Activated CD4-positive, alpha-beta T cell treated with anti-CD3 and anti-CD28 coated beads for 36 hours (primary cell): ENCODE data around the gene ASPDH. TPM values are rescaled to one million over a fixed set of nuclear protein-coding genes. Genes with fewer than 3 reads are reported as not detected.
"Not testable (repeated sequence)": the region's sequence is repeated elsewhere in the genome, so short reads cannot be mapped to it uniquely, and the experiment has no call there.

ENCODE experiments used
- ATAC-seq: fragments of 200-7000 bp; cut with Tn5 transposase; one replicate; pipeline ENCODE4 v1.10.0; 2021; ENCODE audit warnings: mild to moderate bottlenecking, moderate library complexity
- CTCF ChIA-PET: fragments of 350-600 bp; sonication (Branson Sonifier 250); formaldehyde crosslinking; loops from one replicate; lab custom pipeline; 2021; ENCODE audit warnings: antibody characterized with exemption; lab: Charles Lee
- POLR2A ChIA-PET: fragments of 350-600 bp; sonication (Branson Sonifier 250); formaldehyde crosslinking; loops from one replicate; lab custom pipeline; 2021; ENCODE audit warnings: antibody characterized with exemption, inconsistent platforms; lab: Charles Lee
- DNase-seq: peaks from one replicate; pipeline ENCODE4 v3.0.0-alpha.2; 2020
- H3K27ac Mint-ChIP-seq: one replicate; pipeline ENCODE4 v1.8.0; 2021; ENCODE audit warnings: mixed read lengths
- H3K27me3 Mint-ChIP-seq: one replicate; pipeline ENCODE4 v1.8.0; 2021; ENCODE audit warnings: mixed read lengths
- H3K36me3 Mint-ChIP-seq: one replicate; pipeline ENCODE4 v1.8.0; 2021; ENCODE audit warnings: low read depth, mixed read lengths
- H3K4me1 Mint-ChIP-seq: one replicate; pipeline ENCODE4 v1.8.0; 2021; ENCODE audit warnings: mixed read lengths
- H3K4me3 Mint-ChIP-seq: one replicate; pipeline ENCODE4 v1.8.0; 2021; ENCODE audit warnings: mild to moderate bottlenecking, moderate library complexity, mixed read lengths
- H3K9me3 Mint-ChIP-seq: one replicate; pipeline ENCODE4 v1.8.0; 2021; ENCODE audit warnings: low read depth, mixed read lengths
- intact Hi-C, 2 experiments: fragments of 100-400 bp; cut with DNase I in 1 of 2; cut with micrococcal nuclease in 1 of 2; formaldehyde crosslinking; loops; one replicate each; pipeline versions ENCODE4 v1.14.2 to v1.15.1; 2022 to 2024; cut with DNase I, micrococcal nuclease
- total RNA-seq, 2 experiments: library from RNA; stranded (reverse); gene quantifications; one replicate each; pipeline ENCODE4 v1.2.3, GENCODE V29; 2021

The ASPDH gene
- total RNA-seq, 2 experiments from 2014 or later = not detected

DNA sequence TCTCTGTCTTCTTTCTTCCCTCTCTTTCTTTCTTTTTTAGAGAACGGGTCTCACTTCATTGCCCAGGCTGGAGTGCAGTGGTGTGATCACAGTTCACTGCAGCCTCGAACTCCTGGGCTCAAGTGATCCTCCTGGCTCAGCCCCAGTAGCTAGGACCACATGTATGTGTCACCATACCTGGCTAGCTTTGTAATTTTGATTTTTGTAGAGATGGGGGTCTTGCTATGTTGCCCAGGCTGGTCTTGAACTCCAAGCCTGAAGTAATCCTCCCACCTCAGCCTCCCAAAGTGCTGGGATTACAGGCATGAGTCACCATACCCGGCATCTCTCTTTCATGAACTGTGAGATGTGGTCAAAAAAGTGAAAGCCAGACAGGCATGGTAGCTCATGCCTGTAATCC, 40.4 kb downstream of the ASPDH start:
- H3K4me3 Mint-ChIP-seq, POLR2A ChIA-PET, ATAC-seq, DNase-seq, H3K9me3 Mint-ChIP-seq, H3K27ac Mint-ChIP-seq, H3K27me3 Mint-ChIP-seq, intact Hi-C loops: not testable (repeated sequence)
- Mint-ChIP-seq H3K36me3 (peaks cover 10% of the 10 kb centered on the region), H3K4me1 (peaks cover 14% of the 10 kb centered on the region)
- CTCF ChIA-PET = interaction anchor here (0.5 kb wide), 2 partner anchors 13 to 16 kb away, joined by 3 to 4 read pairs; no protein-coding TSS in a partner anchor

GRCh38 chr19:50468818-50469217, 44.9 kb downstream of the ASPDH start:
- CTCF ChIA-PET = interaction anchor here (0.6 kb wide), 1 partner anchor 25 kb away, joined by 3 read pairs; no protein-coding TSS in a partner anchor
- DNase-seq (no peak), ATAC-seq (no peak)
- Mint-ChIP-seq H3K36me3 (no peaks in the 10 kb centered on the region), H3K4me3 (no peak overlapping the region), H3K27me3 (peaks cover 5% of the 10 kb centered on the region), H3K9me3 (no peaks in the 10 kb centered on the region), H3K27ac (no peak overlapping the region), H3K4me1 (no peaks in the 10 kb centered on the region)
- POLR2A ChIA-PET = no interaction called here
- intact Hi-C loops = no loop called here

DNA sequence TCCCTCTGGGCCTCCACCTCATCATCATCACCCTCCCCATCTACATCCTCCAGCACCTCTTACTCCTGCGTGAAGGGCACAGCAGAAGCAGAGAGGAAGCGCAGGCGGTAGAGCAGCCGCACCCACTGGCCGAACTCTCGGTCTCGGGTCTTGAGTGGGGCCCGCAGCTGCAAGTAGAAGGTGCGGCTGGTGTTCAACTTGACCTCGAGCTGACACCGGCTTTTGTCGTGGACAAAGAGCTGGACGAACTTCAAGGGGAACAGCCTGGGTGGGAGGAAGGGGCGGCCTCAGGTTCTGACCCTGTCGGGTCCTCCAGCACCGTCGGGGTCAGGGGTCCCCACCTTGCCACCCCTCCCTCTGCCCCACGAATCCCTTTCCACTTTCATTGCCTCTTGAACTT, 46.1 kb downstream of the ASPDH start:
- Mint-ChIP-seq H3K36me3 (no peaks in the 10 kb centered on the region), H3K9me3 (no peaks in the 10 kb centered on the region), H3K27ac (no peak overlapping the region), H3K4me3 (no peak overlapping the region), H3K4me1 (no peaks in the 10 kb centered on the region), H3K27me3 (peaks cover 8% of the 10 kb centered on the region)
- POLR2A ChIA-PET = no interaction called here
- CTCF ChIA-PET = interaction anchor here (1.1 to 1.2 kb wide), 2 partner anchors 44 to 92 kb away, joined by 3 read pairs; partner anchors contain the start of gene JOSD2
- intact Hi-C loops = no loop called here
- no peak for DNase-seq
- ATAC-seq = no peak

DNA sequence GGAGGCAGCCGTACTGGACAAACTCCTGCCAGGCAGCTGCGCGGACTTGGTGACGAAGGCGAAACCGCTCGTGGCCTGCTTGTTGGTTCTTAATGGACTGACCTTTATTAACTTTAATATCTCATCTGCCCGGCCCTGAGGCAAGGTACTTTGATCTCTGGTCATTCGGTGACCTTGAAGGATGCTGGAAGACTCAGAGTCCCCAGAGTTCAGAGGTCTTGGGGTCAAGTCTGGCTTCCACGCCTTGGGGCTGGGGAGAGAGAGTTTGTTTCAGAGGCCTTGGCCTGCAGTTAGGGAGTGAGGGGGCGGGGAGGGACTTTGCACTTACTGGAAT, 47.0 kb downstream of the ASPDH start:
- Mint-ChIP-seq H3K4me3 (no peak overlapping the region), H3K36me3 (no peaks in the 10 kb centered on the region), H3K27ac (no peak overlapping the region), H3K27me3 (peaks cover 8% of the 10 kb centered on the region), H3K4me1 (no peaks in the 10 kb centered on the region), H3K9me3 (no peaks in the 10 kb centered on the region)
- POLR2A ChIA-PET = no interaction called here
- ATAC-seq (no peak), DNase-seq (no peak)
- intact Hi-C loops = no loop called here
- CTCF ChIA-PET = interaction anchor here (1.2 kb wide), 1 partner anchor 92 kb away, joined by 3 read pairs; no protein-coding TSS in a partner anchor

- DNase-seq = no peak
- ChIA-PET CTCF (interaction anchor here (1.2 kb wide), 1 partner anchor 91 kb away, joined by 3 read pairs; no protein-coding TSS in a partner anchor), POLR2A (no interaction called here)
- Mint-ChIP-seq H3K9me3 (no peaks in the 10 kb centered on the region), H3K4me3 (no peak overlapping the region), H3K4me1 (peaks cover 3% of the 10 kb centered on the region), H3K36me3 (no peaks in the 10 kb centered on the region), H3K27ac (no peak overlapping the region), H3K27me3 (peaks cover 12% of the 10 kb centered on the region)
- intact Hi-C loops = no loop called here
- ATAC-seq = no peak
These were observed 47.6 kb downstream of the ASPDH start for GRCh38 chr19:50465986-50466705.

DNA sequence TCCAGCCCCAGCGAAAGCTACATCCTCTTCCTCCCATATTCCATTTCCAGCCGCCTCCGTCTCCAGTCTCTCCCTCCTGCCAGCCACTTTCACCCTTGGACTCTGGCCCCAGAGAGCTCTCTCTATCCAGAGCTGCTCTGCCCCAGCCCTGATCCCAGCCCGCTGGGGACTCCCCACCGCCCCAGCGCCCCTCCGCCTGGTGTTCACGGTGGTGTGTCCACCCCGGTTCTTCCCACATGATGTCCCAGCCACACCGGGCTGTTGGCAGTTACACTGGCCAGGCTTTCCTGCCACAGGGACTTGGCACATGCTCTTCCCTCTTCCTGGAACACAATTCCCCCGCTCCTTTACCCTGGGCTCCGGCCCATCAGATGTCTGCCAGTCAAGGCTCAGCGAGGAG, 48.7 kb downstream of the ASPDH start:
- DNase-seq = no peak
- Mint-ChIP-seq H3K36me3 (no peaks in the 10 kb centered on the region), H3K27ac (no peak overlapping the region), H3K4me1 (peaks cover 11% of the 10 kb centered on the region), H3K27me3 (peaks cover 18% of the 10 kb centered on the region), H3K9me3 (no peaks in the 10 kb centered on the region), H3K4me3 (no peak overlapping the region)
- POLR2A ChIA-PET = no interaction called here
- CTCF ChIA-PET = no interaction called here
- no peak for ATAC-seq
- intact Hi-C loops = no loop called here

- DNase-seq (no peak), ATAC-seq (no peak)
- H3K4me1 Mint-ChIP-seq = peaks cover 16% of the 10 kb centered on the region
- H3K4me3 Mint-ChIP-seq = no peak overlapping the region
- no peaks in the 10 kb centered on the region for H3K36me3 Mint-ChIP-seq
- ChIA-PET CTCF (no interaction called here), POLR2A (no interaction called here)
- no peaks in the 10 kb centered on the region for H3K9me3 Mint-ChIP-seq
- no peak overlapping the region for H3K27ac Mint-ChIP-seq
- intact Hi-C loops = no loop called here
- peaks cover 17% of the 10 kb centered on the region for H3K27me3 Mint-ChIP-seq
These were observed 49.4 kb downstream of the ASPDH start for GRCh38 chr19:50464348-50464747.

GRCh38 chr19:50462970-50463369, 50.7 kb downstream of the ASPDH start:
- no peaks in the 10 kb centered on the region for H3K9me3 Mint-ChIP-seq
- ChIA-PET CTCF (interaction anchor here (0.6 to 1.2 kb wide), 4 partner anchors 10 to 208 kb away, joined by 3 to 5 read pairs (median 4); partner anchors contain the start of gene JOSD2), POLR2A (no interaction called here)
- H3K27me3 Mint-ChIP-seq = peaks cover 20% of the 10 kb centered on the region
- H3K36me3 Mint-ChIP-seq = no peaks in the 10 kb centered on the region
- no peak overlapping the region for H3K27ac Mint-ChIP-seq
- peaks cover 16% of the 10 kb centered on the region for H3K4me1 Mint-ChIP-seq
- intact Hi-C loops = no loop called here
- DNase-seq (no peak), ATAC-seq (no peak)
- H3K4me3 Mint-ChIP-seq = no peak overlapping the region

Other genes starting within 250 kb of the ASPDH start
- gene KCNC3, start 184.5 kb downstream of the ASPDH start, total RNA-seq = 1 to 10 TPM; 9.1 to 9.7 TPM
- gene NAPSA, start 148.3 kb downstream of the ASPDH start, total RNA-seq = 10 to 100 TPM; 44.0 to 63.4 TPM
- gene NR1H2, start 137.5 kb downstream of the ASPDH start, total RNA-seq = 10 to 100 TPM; 50.3 to 53.6 TPM
- gene POLD1, start 129.6 kb downstream of the ASPDH start, total RNA-seq = 100 to 1,000 TPM; 220 to 227 TPM
- under 1 TPM; 0.33 to 0.50 TPM for gene SPIB, start 95.0 kb downstream of the ASPDH start, total RNA-seq
- gene MYBPC2, start 81.0 kb downstream of the ASPDH start, total RNA-seq = under 1 TPM; 0.14 to 0.30 TPM
- gene EMC10, start 37.4 kb downstream of the ASPDH start, total RNA-seq = 10 to 100 TPM; 33.4 to 34.7 TPM
- under 1 TPM; 0.48 to 0.58 TPM for gene GARIN5A, start 37.1 kb downstream of the ASPDH start, total RNA-seq
- 10 to 100 TPM; 17.4 to 28.1 TPM for gene JOSD2, start 2.7 kb downstream of the ASPDH start, total RNA-seq
- gene LRRC4B, start 54.5 kb upstream of the ASPDH start, total RNA-seq = not detected
- gene SYT3, start 126.0 kb upstream of the ASPDH start, total RNA-seq = under 1 TPM; 0.11 to 0.16 TPM
- gene C19orf81, start 135.5 kb upstream of the ASPDH start, total RNA-seq = 1 to 10 TPM; 1.3 to 1.7 TPM
- not detected for gene SHANK1, start 205.9 kb upstream of the ASPDH start, total RNA-seq
- gene CLEC11A, start 209.5 kb upstream of the ASPDH start, total RNA-seq = 1 to 10 TPM in 1 of 2 experiments, under 1 TPM in 1; 0.64 to 1.0 TPM